ENCODE measurements around the gene BLZF1.
"Not testable (repeated sequence)": the region's sequence is repeated elsewhere in the genome, so short reads cannot be mapped to it uniquely, and the experiment has no call there.

The BLZF1 gene

DNA sequence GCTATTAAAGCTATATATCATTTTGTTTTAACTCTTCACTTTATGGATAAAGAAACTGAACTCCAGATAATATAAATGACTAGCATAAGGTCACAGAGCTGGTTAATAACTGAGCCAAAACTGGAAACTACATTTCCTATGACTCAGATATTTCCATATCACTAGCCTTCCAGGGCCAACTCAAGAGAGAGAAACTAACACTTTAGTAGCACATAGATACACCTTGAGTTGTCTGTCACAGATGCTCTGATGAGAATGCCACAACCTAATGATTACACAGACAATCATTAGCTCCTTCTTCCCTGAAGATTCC lies 41.1 kb upstream of the BLZF1 start:
- DNase-seq (ENCODE audit: low read depth), result peak; percentile 61
- no peak for TF ChIP-seq CTCF (conservative IDR thresholded peaks at IDR 0.05; ENCODE audit: low read depth, low read length)
- H3K4me3 ChIP-seq (ENCODE audit: low read depth, low read length), result no peak overlapping the region

GRCh38 chr1:169327875-169328274 lies 40.1 kb upstream of the BLZF1 start:
- no peak for TF ChIP-seq CTCF (conservative IDR thresholded peaks at IDR 0.05; ENCODE audit: low read depth, low read length)
- DNase-seq (ENCODE audit: low read depth), result no peak
- H3K4me3 ChIP-seq (ENCODE audit: low read depth, low read length), result no peak overlapping the region

DNA sequence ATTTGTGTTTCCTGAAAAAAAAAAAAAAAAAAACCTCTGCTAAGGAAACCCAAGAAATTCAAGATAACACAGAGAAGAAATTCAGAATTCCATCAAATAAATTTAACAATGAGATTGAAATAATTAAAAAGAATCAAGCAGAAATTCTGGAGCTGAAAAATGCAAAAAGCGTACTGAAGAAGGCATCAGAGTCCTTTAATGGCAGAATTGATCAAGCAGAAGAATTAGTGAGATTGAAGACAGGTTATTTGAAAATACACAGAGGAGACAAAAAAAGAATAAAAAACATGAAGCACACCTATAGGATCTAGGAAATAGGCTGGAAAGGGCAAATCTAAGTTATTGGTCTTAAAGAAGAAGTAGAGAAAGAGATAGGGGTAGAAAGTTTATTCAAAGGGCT lies 38.6 kb upstream of the BLZF1 start:
- no peak for TF ChIP-seq CTCF (conservative IDR thresholded peaks at IDR 0.05; ENCODE audit: low read depth, low read length)
- no peak for DNase-seq (ENCODE audit: low read depth)
- H3K4me3 ChIP-seq (ENCODE audit: low read depth, low read length), result no peak overlapping the region

GRCh38 chr1:169330927-169331326 lies 37.1 kb upstream of the BLZF1 start:
- DNase-seq (ENCODE audit: low read depth), result no peak
- no peak for TF ChIP-seq CTCF (conservative IDR thresholded peaks at IDR 0.05; ENCODE audit: low read depth, low read length)
- H3K4me3 ChIP-seq (ENCODE audit: low read depth, low read length), result no peak overlapping the region

GRCh38 chr1:169334727-169335126 lies 33.3 kb upstream of the BLZF1 start:
- DNase-seq (ENCODE audit: low read depth); H3K4me3 ChIP-seq (ENCODE audit: low read depth, low read length): not testable (repeated sequence)

GRCh38 chr1:169336947-169337715 lies 30.9 kb upstream of the BLZF1 start:
- not testable (repeated sequence) for DNase-seq (ENCODE audit: low read depth); H3K4me3 ChIP-seq (ENCODE audit: low read depth, low read length)

GRCh38 chr1:169338617-169339016 lies 29.4 kb upstream of the BLZF1 start:
- TF ChIP-seq CTCF (conservative IDR thresholded peaks at IDR 0.05; ENCODE audit: low read depth, low read length), result no peak
- DNase-seq (ENCODE audit: low read depth), result no peak
- H3K4me3 ChIP-seq (ENCODE audit: low read depth, low read length), result no peak overlapping the region

GRCh38 chr1:169339773-169340172 lies 28.2 kb upstream of the BLZF1 start:
- no peak overlapping the region for H3K4me3 ChIP-seq (ENCODE audit: low read depth, low read length)
- TF ChIP-seq CTCF (conservative IDR thresholded peaks at IDR 0.05; ENCODE audit: low read depth, low read length), result no peak
- DNase-seq (ENCODE audit: low read depth), result no peak
